ENCODE measurements around the gene ECE2.

Gene ECE2

DNA sequence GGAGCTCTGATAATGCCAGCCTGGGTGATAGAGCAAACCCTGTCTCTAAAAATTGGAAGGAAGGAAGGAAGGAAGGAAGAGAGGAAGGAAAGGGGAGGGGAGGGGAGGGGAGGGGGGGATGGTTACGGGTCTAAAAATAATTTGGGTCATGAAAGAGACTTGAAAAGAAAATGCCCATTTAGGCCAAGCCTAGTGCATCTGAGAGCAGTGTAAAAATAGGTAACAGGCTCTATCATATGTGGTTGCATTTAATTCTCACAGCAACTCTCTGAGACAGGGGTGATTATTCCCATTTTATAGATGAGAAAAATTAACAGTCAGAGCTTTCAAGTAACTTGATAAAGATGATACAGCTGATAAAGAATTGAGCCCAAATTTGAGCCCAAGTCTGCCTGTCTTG, 3.6 kb upstream of the ECE2 start:
- no peak for DNase-seq

GRCh38 chr3:184275381-184275701, 481 bp upstream of the ECE2 start:
- DNase-seq = no peak

DNA sequence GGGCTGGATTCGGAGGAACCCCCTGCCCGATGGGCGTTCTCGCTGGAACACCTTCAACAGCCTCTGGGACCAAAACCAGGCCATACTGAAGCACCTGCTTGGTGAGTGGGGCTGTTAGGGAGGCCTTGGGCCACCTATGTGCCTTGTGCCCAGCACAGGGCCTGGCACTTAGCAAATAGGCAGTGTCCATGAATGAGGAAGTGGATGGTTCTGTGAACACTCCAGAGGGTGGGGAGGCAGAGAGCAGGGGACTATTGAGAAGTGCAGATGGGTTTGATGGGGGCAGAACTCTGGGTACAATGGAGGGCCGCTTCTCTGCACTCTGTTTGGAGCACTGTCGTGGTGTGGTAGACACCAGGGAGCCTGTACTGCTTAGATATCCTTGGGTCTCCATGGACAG, 1.5 kb downstream of the ECE2 start:
- DNase-seq = no peak

GRCh38 chr3:184282941-184283340, 7.1 kb downstream of the ECE2 start:
- DNase-seq = no peak

DNA sequence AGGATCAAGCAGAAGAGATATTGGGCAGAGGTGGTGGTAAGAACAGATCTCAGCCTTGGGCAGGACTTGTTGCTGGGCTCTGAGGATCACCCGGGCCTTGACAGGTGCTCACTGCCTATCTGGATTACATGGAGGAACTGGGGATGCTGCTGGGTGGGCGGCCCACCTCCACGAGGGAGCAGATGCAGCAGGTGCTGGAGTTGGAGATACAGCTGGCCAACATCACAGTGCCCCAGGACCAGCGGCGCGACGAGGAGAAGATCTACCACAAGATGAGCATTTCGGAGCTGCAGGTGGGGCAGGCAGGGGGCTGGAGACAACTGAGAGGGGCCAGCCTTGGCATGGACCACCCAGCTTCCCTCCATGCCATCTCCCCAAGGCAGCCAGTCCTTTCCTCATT, 7.9 kb downstream of the ECE2 start:
- DNase-seq = no peak

DNA sequence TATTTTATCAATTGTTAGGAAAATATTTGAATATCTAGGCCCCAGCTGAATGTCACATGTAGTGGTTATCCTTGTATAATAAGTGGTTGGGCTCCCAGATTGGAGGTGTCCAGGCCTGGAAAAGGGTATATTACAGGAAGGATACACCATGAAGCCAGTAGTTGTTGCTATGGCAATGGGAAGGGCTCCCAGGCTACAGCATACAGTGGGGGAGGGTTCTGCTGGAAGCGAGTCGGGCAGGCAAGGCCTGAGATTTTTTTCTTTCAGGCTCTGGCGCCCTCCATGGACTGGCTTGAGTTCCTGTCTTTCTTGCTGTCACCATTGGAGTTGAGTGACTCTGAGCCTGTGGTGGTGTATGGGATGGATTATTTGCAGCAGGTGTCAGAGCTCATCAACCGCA, 8.9 kb downstream of the ECE2 start:
- DNase-seq = peak in 1 of 2 donors; percentile 13

DNA sequence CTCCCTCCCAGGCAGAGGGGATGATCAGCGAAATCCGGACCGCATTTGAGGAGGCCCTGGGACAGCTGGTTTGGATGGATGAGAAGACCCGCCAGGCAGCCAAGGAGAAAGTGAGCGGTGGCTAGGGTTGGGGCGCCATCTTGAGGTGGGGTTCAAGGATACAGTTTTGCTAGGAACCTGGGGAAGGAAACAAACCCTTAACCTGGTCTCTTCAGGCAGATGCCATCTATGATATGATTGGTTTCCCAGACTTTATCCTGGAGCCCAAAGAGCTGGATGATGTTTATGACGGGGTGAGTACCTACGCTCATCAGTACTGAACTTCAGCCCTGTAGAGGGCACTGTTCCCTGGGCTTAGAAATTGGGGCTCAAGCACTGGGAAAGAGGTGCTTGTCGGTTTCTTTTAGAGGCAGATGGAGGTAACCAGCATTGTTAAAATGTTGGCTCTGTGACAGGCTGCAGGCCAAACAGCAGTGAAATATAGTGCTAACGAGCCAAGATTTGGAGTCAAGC, 13.7 kb downstream of the ECE2 start:
- peak; percentile 15 to 67 for DNase-seq

GRCh38 chr3:184290331-184290730, 14.5 kb downstream of the ECE2 start:
- DNase-seq = no peak

GRCh38 chr3:184291044-184291737, 15.4 kb downstream of the ECE2 start:
- no peak for DNase-seq

DNA sequence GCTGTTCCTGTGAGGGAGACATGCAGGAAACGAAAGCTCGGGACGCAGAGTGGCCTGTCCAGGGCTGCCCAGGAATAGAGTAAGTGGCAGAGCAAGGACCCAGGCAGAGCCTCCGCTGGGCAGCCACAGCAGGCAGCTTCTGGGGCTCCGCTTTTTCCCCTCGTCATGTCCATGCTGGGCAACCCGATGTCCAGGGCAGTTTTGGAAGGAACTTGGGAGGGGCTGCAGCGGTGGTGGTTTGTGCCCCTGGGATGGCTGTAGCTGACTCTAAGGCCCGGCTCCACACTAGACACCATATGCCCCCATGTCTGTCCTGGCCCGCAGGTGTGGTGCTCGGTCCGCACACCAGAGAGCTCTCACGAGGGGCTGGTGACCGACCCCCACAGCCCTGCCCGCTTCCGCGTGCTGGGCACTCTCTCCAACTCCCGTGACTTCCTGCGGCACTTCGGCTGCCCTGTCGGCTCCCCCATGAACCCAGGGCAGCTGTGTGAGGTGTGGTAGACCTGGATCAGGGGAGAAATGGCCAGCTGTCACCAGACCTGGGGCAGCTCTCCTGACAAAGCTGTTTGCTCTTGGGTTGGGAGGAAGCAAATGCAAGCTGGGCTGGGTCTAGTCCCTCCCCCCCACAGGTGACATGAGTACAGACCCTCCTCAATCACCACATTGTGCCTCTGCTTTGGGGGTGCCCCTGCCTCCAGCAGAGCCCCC, 16.1 kb downstream of the ECE2 start:
- DNase-seq = no peak

GRCh38 chr3:184295771-184296170, 19.9 kb downstream of the ECE2 start:
- DNase-seq = no peak

DNA sequence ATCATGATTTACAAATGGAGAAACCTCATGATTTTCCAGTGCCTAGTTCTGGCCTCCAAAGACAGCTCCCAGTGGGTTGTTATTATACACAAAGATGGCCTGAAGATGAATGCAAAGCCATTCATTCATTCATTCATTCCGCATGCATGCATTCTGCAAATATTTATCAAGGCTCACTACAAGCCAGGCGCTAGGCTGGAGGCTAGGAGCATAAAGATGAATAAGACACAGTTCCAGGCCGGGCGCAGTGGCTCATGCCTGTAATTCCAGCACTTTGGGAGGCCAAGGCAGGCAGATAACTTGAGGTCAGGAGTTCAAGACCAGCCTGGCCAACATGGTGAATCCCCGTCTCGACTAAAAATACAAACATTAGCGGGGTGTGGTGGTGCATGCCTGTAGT, 20.8 kb downstream of the ECE2 start:
- DNase-seq = no peak

DNA sequence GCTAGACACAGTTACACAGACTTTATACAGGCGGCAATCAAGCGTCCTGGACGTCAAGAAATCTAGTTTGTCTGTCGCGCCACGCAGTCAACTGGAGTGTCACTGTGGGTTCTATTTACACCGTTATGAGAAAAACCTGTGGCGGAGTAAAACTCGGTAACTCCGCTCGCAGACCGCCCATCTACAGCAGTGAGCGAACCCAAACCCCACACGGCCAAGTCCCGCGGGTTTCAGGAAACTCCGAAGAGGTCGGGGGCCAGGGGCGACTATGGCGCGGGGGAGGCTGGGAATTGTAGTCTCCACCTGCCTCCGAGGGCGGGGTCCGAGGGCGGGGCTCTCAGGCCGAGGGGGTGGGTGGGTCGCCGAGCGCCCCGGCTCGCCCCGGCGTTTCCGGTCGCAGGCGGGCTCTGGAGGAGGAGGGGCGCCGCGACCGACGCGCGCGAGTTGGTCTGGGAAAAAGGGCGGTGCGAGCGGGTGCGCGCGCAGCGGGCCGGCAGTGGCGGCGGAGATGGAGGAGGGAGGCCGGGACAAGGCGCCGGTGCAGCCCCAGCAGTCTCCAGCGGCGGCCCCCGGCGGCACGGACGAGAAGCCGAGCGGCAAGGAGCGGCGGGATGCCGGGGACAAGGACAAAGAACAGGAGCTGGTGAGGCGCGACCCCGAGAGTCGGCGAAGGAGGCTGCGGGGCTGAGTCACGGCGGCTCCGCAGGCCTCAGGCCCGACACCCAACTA, 23.1 kb downstream of the ECE2 start, which contains the start of gene PSMD2:
Gene PSMD2, plus strand, starts transcription at position 483 of the 729 bp plus-strand sequence. Its CDS starts 26 bp downstream, at position 509.
- DNase-seq = peak; percentile 95 to 96

DNA sequence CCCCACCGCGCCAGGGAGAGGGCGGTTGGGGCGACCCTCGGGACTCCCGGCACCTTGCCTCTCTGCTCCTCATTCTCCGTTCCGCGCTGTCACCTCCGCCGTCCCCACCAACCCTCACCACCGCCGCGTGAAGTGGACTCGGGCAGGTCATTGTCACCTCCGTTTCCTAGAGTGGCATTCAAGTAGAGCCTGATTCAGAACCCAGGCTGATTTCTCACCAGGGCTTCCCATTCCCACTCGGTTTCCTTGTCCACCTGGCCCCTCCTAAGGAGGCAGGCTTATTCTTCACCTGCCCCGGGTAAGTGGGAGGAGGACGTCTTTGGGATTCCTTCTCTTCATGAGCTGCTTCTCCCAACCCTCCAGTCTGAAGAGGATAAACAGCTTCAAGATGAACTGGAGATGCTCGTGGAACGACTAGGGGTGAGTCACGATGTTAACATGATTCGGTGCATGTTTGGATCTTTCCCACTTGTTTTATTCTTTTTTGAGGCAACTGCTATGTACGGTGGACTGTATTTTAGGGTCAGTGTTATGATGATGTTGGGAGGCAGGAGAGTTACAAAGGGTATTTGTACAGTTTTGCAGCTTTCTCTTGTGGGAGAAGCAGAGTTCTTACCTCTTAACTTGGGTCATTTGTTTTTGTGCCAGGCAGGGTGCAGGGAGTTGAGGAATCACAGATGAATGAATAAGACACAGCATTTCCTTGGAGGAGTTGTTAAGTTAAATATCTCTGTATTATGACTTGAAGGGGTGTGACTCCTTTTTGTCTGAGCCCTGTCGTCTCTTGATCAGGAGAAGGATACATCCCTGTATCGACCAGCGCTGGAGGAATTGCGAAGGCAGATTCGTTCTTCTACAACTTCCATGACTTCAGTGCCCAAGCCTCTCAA, 23.9 kb downstream of the ECE2 start:
- no peak for DNase-seq

GRCh38 chr3:184300378-184300720, 24.5 kb downstream of the ECE2 start:
- no peak for DNase-seq

- peak in 1 of 2 donors; percentile 11 for DNase-seq
Measured at GRCh38 chr3:184305577-184305976, 29.8 kb downstream of the ECE2 start.

DNA sequence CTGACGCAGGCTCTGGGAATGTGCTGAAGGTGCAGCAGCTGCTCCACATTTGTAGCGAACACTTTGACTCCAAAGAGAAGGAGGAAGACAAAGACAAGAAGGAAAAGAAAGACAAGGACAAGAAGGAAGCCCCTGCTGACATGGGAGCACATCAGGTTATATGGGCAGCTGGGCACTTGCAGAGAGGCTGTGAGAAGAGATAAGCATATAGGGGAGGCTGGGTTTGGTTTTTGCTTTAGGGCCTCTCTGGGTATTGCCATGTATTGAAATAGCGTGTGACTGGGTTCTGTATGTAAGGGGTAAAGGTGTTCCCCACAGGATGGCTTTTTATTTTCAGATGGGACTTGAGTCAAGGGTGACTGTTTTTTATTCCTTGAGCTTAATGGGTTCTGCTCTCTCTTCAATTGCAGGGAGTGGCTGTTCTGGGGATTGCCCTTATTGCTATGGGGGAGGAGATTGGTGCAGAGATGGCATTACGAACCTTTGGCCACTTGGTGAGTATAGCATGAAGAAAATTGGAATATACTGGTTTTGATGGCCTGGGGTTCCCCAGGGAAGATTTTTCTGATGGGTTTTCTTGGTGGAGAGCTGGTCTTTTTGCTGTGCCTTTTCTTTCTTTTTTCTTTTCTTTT, 30.6 kb downstream of the ECE2 start:
- no peak for DNase-seq

DNA sequence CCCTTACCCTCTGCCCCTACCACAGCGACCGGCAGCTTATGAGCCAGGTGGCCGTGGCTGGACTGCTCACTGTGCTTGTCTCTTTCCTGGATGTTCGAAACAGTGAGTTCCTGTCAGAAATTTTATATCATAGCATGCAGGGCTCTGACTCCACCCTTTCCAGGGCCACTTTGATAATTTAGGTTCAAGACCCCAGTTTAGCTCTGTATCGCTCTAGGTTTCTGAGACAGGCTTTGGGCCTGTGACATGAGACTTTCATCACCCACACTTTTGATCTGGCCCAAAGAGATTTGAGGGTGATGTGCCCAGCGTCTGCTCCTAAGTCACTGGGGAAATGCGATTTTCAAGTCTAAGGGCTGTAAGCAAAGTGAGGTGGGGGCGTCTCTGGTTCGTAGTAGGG, 32.1 kb downstream of the ECE2 start:
- DNase-seq = no peak

DNA sequence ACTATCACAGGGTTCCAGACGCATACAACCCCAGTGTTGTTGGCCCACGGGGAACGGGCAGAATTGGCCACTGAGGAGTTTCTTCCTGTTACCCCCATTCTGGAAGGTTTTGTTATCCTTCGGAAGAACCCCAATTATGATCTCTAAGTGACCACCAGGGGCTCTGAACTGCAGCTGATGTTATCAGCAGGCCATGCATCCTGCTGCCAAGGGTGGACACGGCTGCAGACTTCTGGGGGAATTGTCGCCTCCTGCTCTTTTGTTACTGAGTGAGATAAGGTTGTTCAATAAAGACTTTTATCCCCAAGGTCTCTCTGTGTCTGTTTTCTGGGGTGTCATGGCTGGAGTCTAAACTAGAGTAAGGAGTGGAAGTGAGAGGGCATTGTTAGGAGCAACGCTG, 32.9 kb downstream of the ECE2 start:
- DNase-seq = no peak

DNA sequence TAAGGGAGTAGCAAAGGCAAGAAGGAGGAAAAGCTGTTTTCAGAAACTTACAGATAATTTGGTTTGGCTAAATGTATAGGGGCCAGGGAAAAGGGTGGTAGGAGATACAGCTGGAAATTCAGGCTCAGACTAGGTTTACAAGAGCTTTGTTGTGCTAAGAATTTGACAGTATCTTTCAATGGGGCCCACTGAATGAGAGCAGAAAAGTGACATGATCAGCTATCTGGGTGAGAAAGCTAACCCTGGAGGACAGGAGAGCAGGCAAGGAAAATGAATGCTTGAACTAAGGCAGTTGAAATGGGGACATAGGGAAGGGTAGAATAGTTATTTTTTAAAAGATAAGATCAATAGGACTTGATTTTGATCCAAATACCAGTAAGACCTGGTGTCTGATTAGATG, 35.8 kb downstream of the ECE2 start:
- no peak for DNase-seq

- DNase-seq = peak; percentile 91 to 95
Measured at GRCh38 chr3:184314363-184314699, 38.5 kb downstream of the ECE2 start, which contains the start of gene EIF4G1. Gene EIF4G1 (plus strand): TSS chr3:184314606. CDS start chr3:184315797, 1,191 bp downstream.

Data from inflammatory macrophage treated with lipopolysaccharide for 1 hour (primary cell).